Left cardiac atrium (tissue), 2 donors: ENCODE measurements around the gene PJVK. TPM values are rescaled to one million over a fixed set of nuclear protein-coding genes. Genes with fewer than 3 reads are reported as not detected.

Experiments used
- total RNA-seq, 2 donors: library from RNA; stranded (reverse); fragmentation: NEBNext Ultra II Directional; extraction: Animal tissue kit (Norgen Biotek cat#: 25700); gene quantifications; one replicate each; pipeline ENCODE4 v1.2.1, GENCODE V29; 2021
- donor health status: DM: no; HTN: yes; CAD: no; lungs with severe emphysema.
- donor health status: DM: yes; HTN: yes; CAD: no.

PJVK gene
- total RNA-seq, 2 donors from 2014 or later, result 1.2 to 1.4 TPM

Other genes starting within 250 kb of the PJVK start
- 10 to 100 TPM; 32.1 to 44.3 TPM for gene PRKRA, start 203 bp upstream of the PJVK start, total RNA-seq
- gene FKBP7, start 27.2 kb downstream of the PJVK start, total RNA-seq, result 10 to 100 TPM; 12.7 to 13.5 TPM
- gene PLEKHA3, start 29.1 kb downstream of the PJVK start, total RNA-seq, result 10 to 100 TPM; 34.0 to 54.1 TPM